ENCODE data around the gene SMAD1. TPM values are rescaled to one million over a fixed set of nuclear protein-coding genes. Genes with fewer than 3 reads are reported as not detected.

Gene SMAD1
- polyA plus RNA-seq, 1 experiment: 64.7 TPM

DNA sequence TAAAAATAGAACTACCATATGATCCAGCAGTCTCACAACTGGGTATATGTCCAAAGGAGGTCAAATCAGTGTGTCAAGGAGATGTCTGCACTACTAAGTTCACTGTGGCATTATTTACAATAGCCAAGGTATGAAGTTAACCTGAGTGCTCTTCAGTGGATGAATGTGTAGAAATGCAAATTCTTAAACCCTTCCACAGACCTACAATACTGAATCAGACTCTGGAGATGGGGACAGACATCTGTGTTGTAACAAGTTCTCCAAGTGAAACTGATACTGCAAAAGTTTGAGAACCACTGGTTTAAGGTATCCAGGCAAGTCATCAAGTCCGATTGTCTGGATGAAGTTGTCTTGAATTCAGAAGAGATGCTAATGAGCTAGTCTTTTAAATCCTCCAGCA is 38.5 kb downstream of the SMAD1 start:
- POLR2A ChIA-PET: no interaction called here
- TF ChIP-seq, protein P1, sequence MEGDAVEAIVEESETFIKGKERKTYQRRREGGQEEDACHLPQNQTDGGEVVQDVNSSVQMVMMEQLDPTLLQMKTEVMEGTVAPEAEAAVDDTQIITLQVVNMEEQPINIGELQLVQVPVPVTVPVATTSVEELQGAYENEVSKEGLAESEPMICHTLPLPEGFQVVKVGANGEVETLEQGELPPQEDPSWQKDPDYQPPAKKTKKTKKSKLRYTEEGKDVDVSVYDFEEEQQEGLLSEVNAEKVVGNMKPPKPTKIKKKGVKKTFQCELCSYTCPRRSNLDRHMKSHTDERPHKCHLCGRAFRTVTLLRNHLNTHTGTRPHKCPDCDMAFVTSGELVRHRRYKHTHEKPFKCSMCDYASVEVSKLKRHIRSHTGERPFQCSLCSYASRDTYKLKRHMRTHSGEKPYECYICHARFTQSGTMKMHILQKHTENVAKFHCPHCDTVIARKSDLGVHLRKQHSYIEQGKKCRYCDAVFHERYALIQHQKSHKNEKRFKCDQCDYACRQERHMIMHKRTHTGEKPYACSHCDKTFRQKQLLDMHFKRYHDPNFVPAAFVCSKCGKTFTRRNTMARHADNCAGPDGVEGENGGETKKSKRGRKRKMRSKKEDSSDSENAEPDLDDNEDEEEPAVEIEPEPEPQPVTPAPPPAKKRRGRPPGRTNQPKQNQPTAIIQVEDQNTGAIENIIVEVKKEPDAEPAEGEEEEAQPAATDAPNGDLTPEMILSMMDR (IDR thresholded peaks at IDR 0.05; ENCODE audit: low read depth, low read length): no peak

DNA sequence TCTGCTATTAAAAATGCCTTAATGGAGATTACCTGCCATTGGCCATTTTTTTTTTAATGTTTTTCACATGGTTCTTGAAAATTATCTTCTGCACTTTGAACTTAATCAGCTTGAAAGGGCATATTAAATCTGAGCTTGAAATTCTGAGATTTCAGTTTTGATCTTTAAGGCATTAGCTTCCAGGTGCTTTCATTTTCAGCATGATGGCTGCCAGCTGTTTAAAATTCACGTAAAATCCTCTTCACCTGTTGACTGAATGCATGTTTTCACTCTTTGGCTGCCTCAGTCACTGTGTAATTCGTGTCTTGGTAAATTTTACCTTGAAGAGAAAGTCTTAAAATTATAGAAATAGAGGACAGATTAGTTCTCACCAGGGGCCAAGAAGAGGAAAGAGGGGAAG is 39.6 kb downstream of the SMAD1 start:
- H3K9me3 ChIP-seq (ENCODE audit: control insufficient read depth, insufficient read depth, low read length): peaks cover 4% of the 10 kb centered on the region; the same call in 1 of the 2 replicates
- ChIA-PET CTCF (interaction anchor here (0.7 to 0.8 kb wide), 2 partner anchors 16 to 98 kb away, joined by 3 read pairs; no protein-coding TSS in a partner anchor), POLR2A (no interaction called here)
- no peaks in the 10 kb centered on the region for H3K27me3 ChIP-seq (ENCODE audit: control insufficient read depth, insufficient read depth, low read length)
- no peak for DNase-seq (ENCODE audit: low read depth, low spot score)
- H3K27ac ChIP-seq (ENCODE audit: low read depth, low read length): no peak overlapping the region
- H3K4me3 ChIP-seq (ENCODE audit: low read depth, low read length): no peak overlapping the region
- TF ChIP-seq, protein P1 (IDR thresholded peaks at IDR 0.05; ENCODE audit: low read depth, low read length): no peak

More for the DNA sequence above, 38.5 kb downstream of the SMAD1 start:
- Histone ChIP-seq H3K9me3 (ENCODE audit: control insufficient read depth, insufficient read depth, low read length) (peaks cover 4% of the 10 kb centered on the region; the same call in 1 of the 2 replicates), H3K27me3 (ENCODE audit: control insufficient read depth, insufficient read depth, low read length) (no peaks in the 10 kb centered on the region), H3K27ac (ENCODE audit: low read depth, low read length) (no peak overlapping the region), H3K4me3 (ENCODE audit: low read depth, low read length) (no peak overlapping the region)
- no peak for DNase-seq (ENCODE audit: low read depth, low spot score)
- CTCF ChIA-PET: no interaction called here

DNA sequence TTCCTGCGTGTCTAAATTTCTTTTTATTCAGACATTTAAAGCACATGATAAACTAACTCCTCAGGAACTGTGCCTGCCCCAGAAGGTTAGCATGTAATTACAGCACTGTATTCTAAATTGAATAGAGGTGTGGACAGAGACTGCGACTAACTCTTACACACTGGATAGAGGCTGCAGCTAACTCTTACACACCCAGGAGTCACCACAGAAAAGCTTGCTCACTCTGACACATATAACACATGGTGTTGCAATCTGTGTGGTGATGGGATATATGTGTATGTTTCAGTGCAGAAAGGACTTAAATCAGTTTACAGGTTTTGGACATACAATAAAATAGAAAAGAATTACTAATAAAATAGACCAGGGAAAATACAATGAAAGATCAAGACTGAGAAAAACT is 41.5 kb downstream of the SMAD1 start:
- CTCF ChIA-PET: no interaction called here
- TF ChIP-seq, protein P1 (IDR thresholded peaks at IDR 0.05; ENCODE audit: low read depth, low read length): no peak
- Histone ChIP-seq H3K9me3 (ENCODE audit: control insufficient read depth, insufficient read depth, low read length) (peaks cover 4% of the 10 kb centered on the region; the same call in 1 of the 2 replicates), H3K4me3 (ENCODE audit: low read depth, low read length) (no peak overlapping the region), H3K27ac (ENCODE audit: low read depth, low read length) (no peak overlapping the region), H3K27me3 (ENCODE audit: control insufficient read depth, insufficient read depth, low read length) (no peaks in the 10 kb centered on the region)
- POLR2A ChIA-PET: interaction anchor here (0.6 kb wide), 1 partner anchor 11 kb away, joined by 3 read pairs; no protein-coding TSS in a partner anchor
- no peak for DNase-seq (ENCODE audit: low read depth, low spot score)

DNA sequence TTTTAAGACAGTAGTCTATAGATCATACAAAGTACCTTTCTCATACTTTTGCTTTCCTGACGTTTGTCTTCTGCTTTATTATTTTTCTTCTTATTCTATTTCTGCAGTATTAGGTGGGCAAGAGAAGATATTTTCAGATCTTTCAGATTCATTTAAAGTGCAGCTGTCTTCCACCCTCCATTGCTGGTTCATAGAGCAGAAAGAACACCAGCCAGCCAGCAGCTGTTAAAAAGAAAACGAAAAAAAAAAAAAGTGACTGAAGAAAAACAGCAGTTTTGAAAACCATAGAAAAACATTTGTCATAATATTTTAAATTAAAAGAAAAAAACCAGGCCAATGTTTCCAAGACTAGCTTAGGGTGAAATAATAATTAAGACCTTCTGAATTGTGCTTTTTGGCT is 42.9 kb downstream of the SMAD1 start:
- POLR2A ChIA-PET: interaction anchor here (1.2 to 2.0 kb wide), 3 partner anchors 15 to 43 kb away, joined by 3 to 12 read pairs (median 10); partner anchors contain the start of gene SMAD1
- peaks cover 4% of the 10 kb centered on the region; the same call in 1 of the 2 replicates for H3K9me3 ChIP-seq (ENCODE audit: control insufficient read depth, insufficient read depth, low read length)
- DNase-seq (ENCODE audit: low read depth, low spot score): no peak
- H3K4me3 ChIP-seq (ENCODE audit: low read depth, low read length): no peak overlapping the region
- no peaks in the 10 kb centered on the region for H3K27me3 ChIP-seq (ENCODE audit: control insufficient read depth, insufficient read depth, low read length)
- CTCF ChIA-PET: interaction anchor here (0.7 to 2.4 kb wide), 2 partner anchors 18 to 33 kb away, joined by 3 to 7 read pairs; no protein-coding TSS in a partner anchor
- TF ChIP-seq, protein P1 (IDR thresholded peaks at IDR 0.05; ENCODE audit: low read depth, low read length): no peak
- no peak overlapping the region for H3K27ac ChIP-seq (ENCODE audit: low read depth, low read length)

DNA sequence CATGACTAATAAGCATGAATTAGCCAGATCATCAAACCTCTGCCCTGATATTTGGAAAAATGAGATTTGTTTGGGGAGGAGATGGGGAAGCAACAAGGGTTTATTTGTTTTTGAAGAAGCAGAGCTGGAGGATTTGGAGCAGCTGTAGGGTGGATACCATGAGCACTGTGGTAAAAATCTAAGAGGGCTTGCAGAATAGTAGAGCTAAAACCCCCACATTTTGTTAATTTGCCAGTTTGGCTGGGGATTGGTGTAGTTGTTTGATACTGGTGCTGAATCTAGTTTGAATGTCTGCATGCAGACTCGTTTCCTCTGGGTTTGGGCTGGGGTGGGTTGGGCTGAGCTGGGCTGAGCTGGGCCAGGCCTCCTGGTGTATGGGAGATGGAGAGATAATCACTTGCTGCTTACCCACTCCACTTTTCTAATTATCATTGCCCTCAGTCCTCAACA is 43.7 kb downstream of the SMAD1 start:
- ChIA-PET POLR2A (interaction anchor here (0.8 to 2.0 kb wide), 4 partner anchors 14 to 44 kb away, joined by 3 to 12 read pairs (median 6); partner anchors contain the start of gene SMAD1), CTCF (interaction anchor here (0.7 to 2.4 kb wide), 4 partner anchors 19 to 47 kb away, joined by 3 to 7 read pairs (median 5); no protein-coding TSS in a partner anchor)
- H3K27ac ChIP-seq (ENCODE audit: low read depth, low read length): peak overlapping the region; percentile 41
- TF ChIP-seq, protein P1 (IDR thresholded peaks at IDR 0.05; ENCODE audit: low read depth, low read length): no peak
- no peak overlapping the region for H3K4me3 ChIP-seq (ENCODE audit: low read depth, low read length)
- peaks cover 4% of the 10 kb centered on the region; the same call in 1 of the 2 replicates for H3K9me3 ChIP-seq (ENCODE audit: control insufficient read depth, insufficient read depth, low read length)
- H3K27me3 ChIP-seq (ENCODE audit: control insufficient read depth, insufficient read depth, low read length): no peaks in the 10 kb centered on the region
- peak; percentile 47 for DNase-seq (ENCODE audit: low read depth, low spot score)

Data from AG04450 (cell line).